Neural cell (in vitro differentiated cells): ENCODE data around the gene NCAPD3. TPM values are rescaled to one million over a fixed set of nuclear protein-coding genes. Genes with fewer than 3 reads are reported as not detected.

Source experiments
- H2AFZ ChIP-seq: fragments of 200-600, 300-800 bp; sonication (generic), shearing (Covaris generic); 2 replicates; pipeline ENCODE4 v1.6.0; 2014; ENCODE audit warnings: low read depth, mild to moderate bottlenecking, antibody characterized with exemption, low read length, moderate library complexity
- H3F3A ChIP-seq: fragments of 200-600 bp; shearing (Covaris generic); 2 replicates; pipeline ENCODE4 v1.6.1; 2016; ENCODE audit warnings: mild to moderate bottlenecking, moderate library complexity, mixed read lengths, antibody characterized with exemption, low read length; ENCODE audit not compliant: insufficient read depth, poor library complexity, severe bottlenecking
- H3K27ac ChIP-seq: fragments of 200-600, 300-800 bp; sonication (generic), shearing (Covaris generic); 2 replicates; pipeline ENCODE4 v1.5.1; 2014; ENCODE audit warnings: mild to moderate bottlenecking, low read length, moderate library complexity
- H3K27me3 ChIP-seq: fragments of 300-800, 200-600 bp; sonication (generic), shearing (Covaris generic); 2 replicates; pipeline ENCODE4 v1.6.0; 2014; ENCODE audit warnings: mild to moderate bottlenecking, low read depth, low read length, moderate library complexity; ENCODE audit not compliant: insufficient read depth
- H3K36me3 ChIP-seq: fragments of 300-800, 200-600 bp; sonication (generic), shearing (Covaris generic); 2 replicates; pipeline ENCODE4 v1.5.1; 2014; ENCODE audit warnings: mild to moderate bottlenecking, antibody characterized with exemption, low read length, moderate library complexity; ENCODE audit not compliant: insufficient read depth
- H3K4me2 ChIP-seq: fragments of 300-800, 200-600 bp; sonication (generic), shearing (Covaris generic); 2 replicates; pipeline ENCODE4 v1.6.0; 2014; ENCODE audit warnings: mild to moderate bottlenecking, low read length
- H3K4me3 ChIP-seq: fragments of 300-800, 200-600 bp; sonication (generic), shearing (Covaris generic); 2 replicates; pipeline ENCODE4 v1.5.1; 2014; ENCODE audit warnings: mild to moderate bottlenecking, low read length, moderate library complexity
- H3K79me2 ChIP-seq: fragments of 200-600 bp; shearing (Covaris generic); replicated peaks from 2 replicates; pipeline ENCODE4 v1.6.0; 2014; ENCODE audit warnings: mild to moderate bottlenecking, low read length, moderate library complexity; ENCODE audit not compliant: insufficient read depth
- H3K9ac ChIP-seq: fragments of 300-800, 200-600 bp; sonication (generic), shearing (Covaris generic); 2 replicates; pipeline ENCODE4 v1.6.1; 2016; ENCODE audit warnings: mild to moderate bottlenecking, low read length, mixed read lengths
- H3K9me2 ChIP-seq: fragments of 200-600 bp; shearing (Covaris generic); 2 replicates; pipeline ENCODE4 v1.6.1; 2016; ENCODE audit warnings: mild to moderate bottlenecking, low read length, mixed read lengths; ENCODE audit not compliant: insufficient read depth
- H3K9me3 ChIP-seq: fragments of 200-600, 300-800 bp; sonication (generic), shearing (Covaris generic); 2 replicates; pipeline ENCODE4 v1.6.1; 2016; ENCODE audit warnings: mild to moderate bottlenecking, mixed run types, low read length, moderate library complexity, mixed read lengths
- H4K20me1 ChIP-seq: fragments of 200-600 bp; shearing (Covaris generic); 2 replicates; pipeline ENCODE4 v1.6.1; 2016; ENCODE audit warnings: mild to moderate bottlenecking, mixed run types; ENCODE audit not compliant: insufficient read depth
- EP300 ChIP-seq: fragments of 450-650 bp; conservative IDR thresholded peaks from 2 replicates; pipeline ENCODE4 v1.6.1; 2014; ENCODE audit warnings: antibody characterized with exemption, mild to moderate bottlenecking, moderate library complexity; ENCODE audit not compliant: poor library complexity, severe bottlenecking
- EZH2 ChIP-seq: fragments of 200-600, 300-800 bp; shearing (Covaris generic), sonication (generic); IDR thresholded peaks from 2 replicates; pipeline ENCODE4 v1.6.1; 2014; ENCODE audit warnings: antibody characterized with exemption, low read length, borderline replicate concordance, mild to moderate bottlenecking; ENCODE audit not compliant: insufficient read depth, poor library complexity, severe bottlenecking
- MXI1 ChIP-seq: fragments of 450-650 bp; conservative IDR thresholded peaks from 2 replicates; pipeline ENCODE4 v1.6.1; 2014; ENCODE audit warnings: antibody characterized with exemption, mild to moderate bottlenecking; ENCODE audit not compliant: poor library complexity, severe bottlenecking
- POLR2AphosphoS5 ChIP-seq: IDR thresholded peaks from 2 replicates; pipeline ENCODE4 v1.6.1; 2012
- RAD21 ChIP-seq: fragments of 450-650 bp; conservative IDR thresholded peaks from 2 replicates; pipeline ENCODE4 v1.6.1; 2014; ENCODE audit warnings: antibody characterized with exemption, mild to moderate bottlenecking, moderate library complexity
- SMC3 ChIP-seq: fragments of 450-650 bp; conservative IDR thresholded peaks from 2 replicates; pipeline ENCODE4 v1.6.1; 2014; ENCODE audit warnings: antibody characterized with exemption, mild to moderate bottlenecking, moderate library complexity; ENCODE audit not compliant: poor library complexity
- TAF1 ChIP-seq: IDR thresholded peaks from 2 replicates; pipeline ENCODE4 v1.6.1; 2012; ENCODE audit warnings: low read depth
- polyA plus RNA-seq: library from polyadenylated mRNA; depleted of rRNA; stranded (reverse); fragments of >200 nt; gene quantifications from 2 replicates; pipeline ENCODE4 v1.2.3, GENCODE V29; 2014
- TF ChIP-seq, protein P1 (sequence below): fragments of 450-650 bp; IDR thresholded peaks from 2 replicates; pipeline ENCODE4 v1.5.1; 2014; ENCODE audit warnings: antibody characterized with exemption, mild to moderate bottlenecking, moderate library complexity; ENCODE audit not compliant: poor library complexity, severe bottlenecking
- TF ChIP-seq, protein P2 (sequence below): IDR thresholded peaks from 2 replicates; pipeline ENCODE4 v1.6.1; 2012; ENCODE audit warnings: borderline replicate concordance

NCAPD3 gene
- polyA plus RNA-seq, 1 donor from 2014 or later = 11.9 TPM

DNA sequence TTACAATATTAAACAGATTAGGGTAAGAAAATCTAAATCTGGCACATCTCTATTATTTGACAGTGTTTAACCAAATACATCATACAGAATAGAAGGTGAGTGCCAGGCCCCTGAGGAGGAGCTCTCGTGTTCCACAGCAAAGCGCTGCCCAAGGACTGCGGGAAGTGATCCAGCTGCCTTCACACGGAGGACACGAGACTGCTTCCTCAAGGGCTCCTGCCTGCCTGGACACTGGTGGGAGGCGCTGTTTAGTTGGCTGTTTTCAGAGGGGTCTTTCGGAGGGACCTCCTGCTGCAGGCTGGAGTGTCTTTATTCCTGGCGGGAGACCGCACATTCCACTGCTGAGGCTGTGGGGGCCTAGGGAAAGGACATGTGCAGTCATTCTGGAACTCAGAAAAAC, 71.1 kb downstream of the NCAPD3 start:
- Histone ChIP-seq H3K4me3 (no peak overlapping the region), H3K9ac (no peak overlapping the region), H3K79me2 (no peaks in the 10 kb centered on the region), H3K9me3 (no peaks in the 10 kb centered on the region), H3K27me3 (no peaks in the 10 kb centered on the region), H3K36me3 (peaks cover 4% of the 10 kb centered on the region), H2AFZ (no peak overlapping the region), H3K27ac (no peak overlapping the region), H3F3A (no peaks in the 10 kb centered on the region), H3K4me2 (no peak overlapping the region), H3K9me2 (no peaks in the 10 kb centered on the region), H4K20me1 (no peaks in the 10 kb centered on the region)
- TF ChIP-seq RAD21 = no peak
- no peak for TF ChIP-seq EZH2
- TF ChIP-seq, protein P1, sequence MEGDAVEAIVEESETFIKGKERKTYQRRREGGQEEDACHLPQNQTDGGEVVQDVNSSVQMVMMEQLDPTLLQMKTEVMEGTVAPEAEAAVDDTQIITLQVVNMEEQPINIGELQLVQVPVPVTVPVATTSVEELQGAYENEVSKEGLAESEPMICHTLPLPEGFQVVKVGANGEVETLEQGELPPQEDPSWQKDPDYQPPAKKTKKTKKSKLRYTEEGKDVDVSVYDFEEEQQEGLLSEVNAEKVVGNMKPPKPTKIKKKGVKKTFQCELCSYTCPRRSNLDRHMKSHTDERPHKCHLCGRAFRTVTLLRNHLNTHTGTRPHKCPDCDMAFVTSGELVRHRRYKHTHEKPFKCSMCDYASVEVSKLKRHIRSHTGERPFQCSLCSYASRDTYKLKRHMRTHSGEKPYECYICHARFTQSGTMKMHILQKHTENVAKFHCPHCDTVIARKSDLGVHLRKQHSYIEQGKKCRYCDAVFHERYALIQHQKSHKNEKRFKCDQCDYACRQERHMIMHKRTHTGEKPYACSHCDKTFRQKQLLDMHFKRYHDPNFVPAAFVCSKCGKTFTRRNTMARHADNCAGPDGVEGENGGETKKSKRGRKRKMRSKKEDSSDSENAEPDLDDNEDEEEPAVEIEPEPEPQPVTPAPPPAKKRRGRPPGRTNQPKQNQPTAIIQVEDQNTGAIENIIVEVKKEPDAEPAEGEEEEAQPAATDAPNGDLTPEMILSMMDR = no peak
- no peak for TF ChIP-seq SMC3
- no peak for TF ChIP-seq MXI1
- TF ChIP-seq, protein P2, sequence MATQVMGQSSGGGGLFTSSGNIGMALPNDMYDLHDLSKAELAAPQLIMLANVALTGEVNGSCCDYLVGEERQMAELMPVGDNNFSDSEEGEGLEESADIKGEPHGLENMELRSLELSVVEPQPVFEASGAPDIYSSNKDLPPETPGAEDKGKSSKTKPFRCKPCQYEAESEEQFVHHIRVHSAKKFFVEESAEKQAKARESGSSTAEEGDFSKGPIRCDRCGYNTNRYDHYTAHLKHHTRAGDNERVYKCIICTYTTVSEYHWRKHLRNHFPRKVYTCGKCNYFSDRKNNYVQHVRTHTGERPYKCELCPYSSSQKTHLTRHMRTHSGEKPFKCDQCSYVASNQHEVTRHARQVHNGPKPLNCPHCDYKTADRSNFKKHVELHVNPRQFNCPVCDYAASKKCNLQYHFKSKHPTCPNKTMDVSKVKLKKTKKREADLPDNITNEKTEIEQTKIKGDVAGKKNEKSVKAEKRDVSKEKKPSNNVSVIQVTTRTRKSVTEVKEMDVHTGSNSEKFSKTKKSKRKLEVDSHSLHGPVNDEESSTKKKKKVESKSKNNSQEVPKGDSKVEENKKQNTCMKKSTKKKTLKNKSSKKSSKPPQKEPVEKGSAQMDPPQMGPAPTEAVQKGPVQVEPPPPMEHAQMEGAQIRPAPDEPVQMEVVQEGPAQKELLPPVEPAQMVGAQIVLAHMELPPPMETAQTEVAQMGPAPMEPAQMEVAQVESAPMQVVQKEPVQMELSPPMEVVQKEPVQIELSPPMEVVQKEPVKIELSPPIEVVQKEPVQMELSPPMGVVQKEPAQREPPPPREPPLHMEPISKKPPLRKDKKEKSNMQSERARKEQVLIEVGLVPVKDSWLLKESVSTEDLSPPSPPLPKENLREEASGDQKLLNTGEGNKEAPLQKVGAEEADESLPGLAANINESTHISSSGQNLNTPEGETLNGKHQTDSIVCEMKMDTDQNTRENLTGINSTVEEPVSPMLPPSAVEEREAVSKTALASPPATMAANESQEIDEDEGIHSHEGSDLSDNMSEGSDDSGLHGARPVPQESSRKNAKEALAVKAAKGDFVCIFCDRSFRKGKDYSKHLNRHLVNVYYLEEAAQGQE = no peak
- TF ChIP-seq POLR2AphosphoS5 = no peak
- no peak for TF ChIP-seq EP300
- TF ChIP-seq TAF1 = no peak

DNA sequence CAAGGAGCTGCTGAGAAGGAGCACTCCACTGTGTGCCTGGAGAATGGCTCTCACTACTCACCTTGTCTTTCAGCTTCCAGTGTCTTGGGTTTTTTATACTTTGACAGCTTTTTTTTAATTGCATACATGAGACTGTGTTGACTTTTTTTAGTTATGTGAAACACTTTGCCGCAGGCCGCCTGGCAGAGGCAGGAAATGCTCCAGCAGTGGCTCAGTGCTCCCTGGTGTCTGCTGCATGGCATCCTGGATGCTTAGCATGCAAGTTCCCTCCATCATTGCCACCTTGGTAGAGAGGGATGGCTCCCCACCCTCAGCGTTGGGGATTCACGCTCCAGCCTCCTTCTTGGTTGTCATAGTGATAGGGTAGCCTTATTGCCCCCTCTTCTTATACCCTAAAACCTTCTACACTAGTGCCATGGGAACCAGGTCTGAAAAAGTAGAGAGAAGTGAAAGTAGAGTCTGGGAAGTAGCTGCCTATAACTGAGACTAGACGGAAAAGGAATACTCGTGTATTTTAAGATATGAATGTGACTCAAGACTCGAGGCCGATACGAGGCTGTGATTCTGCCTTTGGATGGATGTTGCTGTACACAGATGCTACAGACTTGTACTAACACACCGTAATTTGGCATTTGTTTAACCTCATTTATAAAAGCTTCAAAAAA, 72.6 kb downstream of the NCAPD3 start:
- Histone ChIP-seq H3K9ac (no peak overlapping the region), H3K27me3 (no peaks in the 10 kb centered on the region), H3K4me2 (no peak overlapping the region), H4K20me1 (no peaks in the 10 kb centered on the region), H3F3A (no peaks in the 10 kb centered on the region), H3K4me3 (no peak overlapping the region), H3K79me2 (no peaks in the 10 kb centered on the region), H3K9me2 (no peaks in the 10 kb centered on the region), H3K36me3 (peaks cover 4% of the 10 kb centered on the region), H3K9me3 (no peaks in the 10 kb centered on the region), H2AFZ (no peak overlapping the region), H3K27ac (no peak overlapping the region)
- TF ChIP-seq RAD21 = no peak
- no peak for TF ChIP-seq MXI1
- TF ChIP-seq, protein P1 = no peak
- no peak for TF ChIP-seq TAF1
- TF ChIP-seq, protein P2 = no peak
- TF ChIP-seq EP300 = no peak
- TF ChIP-seq SMC3 = no peak
- no peak for TF ChIP-seq EZH2
